WTC11 (cell line): ENCODE measurements around the gene CDKL5. TPM values are rescaled to one million over a fixed set of nuclear protein-coding genes. Genes with fewer than 3 reads are reported as not detected.

Source experiments
- ATAC-seq: fragments of 200-7000 bp; cut with Tn5 transposase; 2 replicates; pipeline ENCODE4 v1.10.0; 2021; ENCODE audit warnings: mild to moderate bottlenecking, moderate library complexity
- CTCF ChIA-PET: fragments of 300-600 bp; sonication (Branson Sonifier 250); formaldehyde crosslinking; loops from one replicate; lab custom pipeline; 2021; ENCODE audit warnings: antibody characterized with exemption; lab: Charles Lee
- POLR2A ChIA-PET: fragments of 350-600 bp; sonication (Branson Sonifier 250); formaldehyde crosslinking; loops from one replicate; lab custom pipeline; 2021; ENCODE audit warnings: antibody characterized with exemption; lab: Charles Lee
- DNase-seq: peaks from one replicate; pipeline ENCODE4 v3.0.0; 2021; ENCODE audit warnings: low spot score
- H3K27ac Mint-ChIP-seq: 2 replicates; pipeline ENCODE4 v1.8.0; 2021; ENCODE audit warnings: mixed read lengths
- H3K27me3 Mint-ChIP-seq: 2 replicates; pipeline ENCODE4 v1.8.0; 2021; ENCODE audit warnings: low read depth, mild to moderate bottlenecking, moderate library complexity, mixed read lengths
- H3K36me3 Mint-ChIP-seq: 2 replicates; pipeline ENCODE4 v1.8.0; 2021; ENCODE audit warnings: mixed read lengths
- H3K4me1 Mint-ChIP-seq: 2 replicates; pipeline ENCODE4 v1.8.0; 2022; ENCODE audit warnings: mixed read lengths
- H3K4me3 Mint-ChIP-seq: 2 replicates; pipeline ENCODE4 v1.8.0; 2021; ENCODE audit warnings: mild to moderate bottlenecking, moderate library complexity, mixed read lengths
- H3K9me3 Mint-ChIP-seq: 2 replicates; pipeline ENCODE4 v1.8.0; 2021; ENCODE audit warnings: mixed read lengths
- AR ChIP-seq: fragments of 250-450 bp; sonication (Bioruptor Pico); IDR thresholded peaks from 2 replicates; pipeline ENCODE4 v1.9.0; 2021; ENCODE audit warnings: mild to moderate bottlenecking
- GABPB1 ChIP-seq: sonication (generic); formaldehyde crosslinking; IDR thresholded peaks from 2 replicates; pipeline ENCODE4 v1.8.1; 2023; ENCODE audit warnings: mild to moderate bottlenecking, missing genetic modification reagents
- GRHL2 ChIP-seq: fragments of 250-450 bp; sonication (Bioruptor Pico); IDR thresholded peaks from 2 replicates; pipeline ENCODE4 v1.8.0; 2022; ENCODE audit warnings: mild to moderate bottlenecking, moderate library complexity; ENCODE audit not compliant: insufficient replicate concordance, severe bottlenecking
- GTF2I ChIP-seq: fragments of 250-450 bp; sonication (Bioruptor Pico); conservative IDR thresholded peaks from 2 replicates; pipeline ENCODE4 v1.4.0; 2021; ENCODE audit warnings: mild to moderate bottlenecking
- HMGA2 ChIP-seq: fragments of 250-450 bp; sonication (Bioruptor Pico); IDR thresholded peaks from 2 replicates; pipeline ENCODE4 v1.4.0; 2021; ENCODE audit warnings: mild to moderate bottlenecking, moderate library complexity
- IRF2 ChIP-seq: sonication (generic); formaldehyde crosslinking; IDR thresholded peaks from 2 replicates; pipeline ENCODE4 v1.8.0; 2022; ENCODE audit warnings: low read depth, missing genetic modification reagents, borderline replicate concordance
- NR3C1 ChIP-seq: sonication (generic); formaldehyde crosslinking; conservative IDR thresholded peaks from 2 replicates; pipeline ENCODE4 v1.8.1; 2023; ENCODE audit warnings: low read depth, mild to moderate bottlenecking, missing genetic modification reagents
- TEAD4 ChIP-seq: sonication (generic); formaldehyde crosslinking; IDR thresholded peaks from 2 replicates; pipeline ENCODE4 v1.8.0; 2022; ENCODE audit warnings: mild to moderate bottlenecking, missing genetic modification reagents
- ZBTB21 ChIP-seq: sonication (generic); formaldehyde crosslinking; IDR thresholded peaks from 2 replicates; pipeline ENCODE4 v1.8.1; 2023; ENCODE audit warnings: mild to moderate bottlenecking, missing genetic modification reagents, borderline replicate concordance
- ZNF121 ChIP-seq: sonication (generic); formaldehyde crosslinking; IDR thresholded peaks from 2 replicates; pipeline ENCODE4 v1.8.0; 2023; ENCODE audit warnings: missing genetic modification reagents
- ZNF263 ChIP-seq: sonication (generic); formaldehyde crosslinking; IDR thresholded peaks from 2 replicates; pipeline ENCODE4 v1.8.1; 2022; ENCODE audit warnings: low read depth, mild to moderate bottlenecking, moderate library complexity, missing genetic modification reagents
- ZNF396 ChIP-seq: fragments of 250-450 bp; sonication (Bioruptor Pico); IDR thresholded peaks from 2 replicates; pipeline ENCODE4 v1.8.0; 2021; ENCODE audit warnings: mild to moderate bottlenecking, moderate library complexity, borderline replicate concordance
- ZNF425 ChIP-seq: fragments of 250-450 bp; sonication (Bioruptor Pico); conservative IDR thresholded peaks from 2 replicates; pipeline ENCODE4 v1.9.0; 2021; ENCODE audit warnings: mild to moderate bottlenecking
- ZNF512 ChIP-seq: sonication (generic); formaldehyde crosslinking; IDR thresholded peaks from 2 replicates; pipeline ENCODE4 v1.8.1; 2022; ENCODE audit warnings: missing genetic modification reagents, borderline replicate concordance
- total RNA-seq: library from RNA; stranded (reverse); gene quantifications from 3 replicates; pipeline ENCODE4 v1.2.3, GENCODE V29; 2021
- TF ChIP-seq, protein P1 (sequence below): sonication (generic); formaldehyde crosslinking; IDR thresholded peaks from 2 replicates; pipeline ENCODE4 v1.8.0; 2022; ENCODE audit warnings: mild to moderate bottlenecking, missing genetic modification reagents
- TF ChIP-seq, protein P2 (sequence below): sonication (generic); formaldehyde crosslinking; IDR thresholded peaks from 2 replicates; pipeline ENCODE4 v1.8.1; 2023; ENCODE audit warnings: mild to moderate bottlenecking, missing genetic modification reagents
- TF ChIP-seq, protein P3 (sequence below): sonication (generic); formaldehyde crosslinking; IDR thresholded peaks from 2 replicates; pipeline ENCODE4 v1.8.0; 2023; ENCODE audit warnings: missing genetic modification reagents, mild to moderate bottlenecking, borderline replicate concordance

The CDKL5 gene
- total RNA-seq, 1 experiment from 2014 or later, result 13.6 TPM

- H3K4me1 Mint-ChIP-seq, result no peaks in the 10 kb centered on the region
- ChIA-PET CTCF (no interaction called here), POLR2A (no interaction called here)
- H3K9me3 Mint-ChIP-seq, result no peaks in the 10 kb centered on the region
- no peaks in the 10 kb centered on the region for H3K27me3 Mint-ChIP-seq
- no peak overlapping the region for H3K27ac Mint-ChIP-seq
- ATAC-seq, result no peak
- DNase-seq, result no peak
- H3K36me3 Mint-ChIP-seq, result peaks cover 18% of the 10 kb centered on the region
- TF ChIP-seq ZNF263 (CRISPR knock-in tag) (no peak), GTF2I (CRISPR knock-in tag) (no peak), NR3C1 (CRISPR knock-in tag) (no peak)
- TF ChIP-seq, protein P1, sequence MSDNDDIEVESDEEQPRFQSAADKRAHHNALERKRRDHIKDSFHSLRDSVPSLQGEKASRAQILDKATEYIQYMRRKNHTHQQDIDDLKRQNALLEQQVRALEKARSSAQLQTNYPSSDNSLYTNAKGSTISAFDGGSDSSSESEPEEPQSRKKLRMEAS, result no peak
- TF ChIP-seq, protein P2, sequence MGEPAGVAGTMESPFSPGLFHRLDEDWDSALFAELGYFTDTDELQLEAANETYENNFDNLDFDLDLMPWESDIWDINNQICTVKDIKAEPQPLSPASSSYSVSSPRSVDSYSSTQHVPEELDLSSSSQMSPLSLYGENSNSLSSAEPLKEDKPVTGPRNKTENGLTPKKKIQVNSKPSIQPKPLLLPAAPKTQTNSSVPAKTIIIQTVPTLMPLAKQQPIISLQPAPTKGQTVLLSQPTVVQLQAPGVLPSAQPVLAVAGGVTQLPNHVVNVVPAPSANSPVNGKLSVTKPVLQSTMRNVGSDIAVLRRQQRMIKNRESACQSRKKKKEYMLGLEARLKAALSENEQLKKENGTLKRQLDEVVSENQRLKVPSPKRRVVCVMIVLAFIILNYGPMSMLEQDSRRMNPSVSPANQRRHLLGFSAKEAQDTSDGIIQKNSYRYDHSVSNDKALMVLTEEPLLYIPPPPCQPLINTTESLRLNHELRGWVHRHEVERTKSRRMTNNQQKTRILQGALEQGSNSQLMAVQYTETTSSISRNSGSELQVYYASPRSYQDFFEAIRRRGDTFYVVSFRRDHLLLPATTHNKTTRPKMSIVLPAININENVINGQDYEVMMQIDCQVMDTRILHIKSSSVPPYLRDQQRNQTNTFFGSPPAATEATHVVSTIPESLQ (CRISPR knock-in tag), result no peak
- H3K4me3 Mint-ChIP-seq, result no peak overlapping the region
Observed at GRCh38 chrX:18591834-18592233, 166.4 kb downstream of the CDKL5 start.

- no peaks in the 10 kb centered on the region for H3K4me1 Mint-ChIP-seq
- DNase-seq (no peak), ATAC-seq (no peak)
- TF ChIP-seq GABPB1, result no peak
- no peak for TF ChIP-seq AR (CRISPR knock-in tag)
- no peak for TF ChIP-seq ZNF512
- no peak for TF ChIP-seq ZNF121 (CRISPR knock-in tag)
- TF ChIP-seq, protein P2 (CRISPR knock-in tag), result no peak
- no peak for TF ChIP-seq ZNF396
- TF ChIP-seq, protein P3, sequence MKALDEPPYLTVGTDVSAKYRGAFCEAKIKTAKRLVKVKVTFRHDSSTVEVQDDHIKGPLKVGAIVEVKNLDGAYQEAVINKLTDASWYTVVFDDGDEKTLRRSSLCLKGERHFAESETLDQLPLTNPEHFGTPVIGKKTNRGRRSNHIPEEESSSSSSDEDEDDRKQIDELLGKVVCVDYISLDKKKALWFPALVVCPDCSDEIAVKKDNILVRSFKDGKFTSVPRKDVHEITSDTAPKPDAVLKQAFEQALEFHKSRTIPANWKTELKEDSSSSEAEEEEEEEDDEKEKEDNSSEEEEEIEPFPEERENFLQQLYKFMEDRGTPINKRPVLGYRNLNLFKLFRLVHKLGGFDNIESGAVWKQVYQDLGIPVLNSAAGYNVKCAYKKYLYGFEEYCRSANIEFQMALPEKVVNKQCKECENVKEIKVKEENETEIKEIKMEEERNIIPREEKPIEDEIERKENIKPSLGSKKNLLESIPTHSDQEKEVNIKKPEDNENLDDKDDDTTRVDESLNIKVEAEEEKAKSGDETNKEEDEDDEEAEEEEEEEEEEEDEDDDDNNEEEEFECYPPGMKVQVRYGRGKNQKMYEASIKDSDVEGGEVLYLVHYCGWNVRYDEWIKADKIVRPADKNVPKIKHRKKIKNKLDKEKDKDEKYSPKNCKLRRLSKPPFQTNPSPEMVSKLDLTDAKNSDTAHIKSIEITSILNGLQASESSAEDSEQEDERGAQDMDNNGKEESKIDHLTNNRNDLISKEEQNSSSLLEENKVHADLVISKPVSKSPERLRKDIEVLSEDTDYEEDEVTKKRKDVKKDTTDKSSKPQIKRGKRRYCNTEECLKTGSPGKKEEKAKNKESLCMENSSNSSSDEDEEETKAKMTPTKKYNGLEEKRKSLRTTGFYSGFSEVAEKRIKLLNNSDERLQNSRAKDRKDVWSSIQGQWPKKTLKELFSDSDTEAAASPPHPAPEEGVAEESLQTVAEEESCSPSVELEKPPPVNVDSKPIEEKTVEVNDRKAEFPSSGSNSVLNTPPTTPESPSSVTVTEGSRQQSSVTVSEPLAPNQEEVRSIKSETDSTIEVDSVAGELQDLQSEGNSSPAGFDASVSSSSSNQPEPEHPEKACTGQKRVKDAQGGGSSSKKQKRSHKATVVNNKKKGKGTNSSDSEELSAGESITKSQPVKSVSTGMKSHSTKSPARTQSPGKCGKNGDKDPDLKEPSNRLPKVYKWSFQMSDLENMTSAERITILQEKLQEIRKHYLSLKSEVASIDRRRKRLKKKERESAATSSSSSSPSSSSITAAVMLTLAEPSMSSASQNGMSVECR, result no peak
- TF ChIP-seq ZNF425 (CRISPR knock-in tag), result no peak
- no peak for TF ChIP-seq TEAD4 (CRISPR knock-in tag)
- TF ChIP-seq GRHL2 (CRISPR knock-in tag), result no peak
- TF ChIP-seq HMGA2, result no peak
- no peak for TF ChIP-seq IRF2 (CRISPR knock-in tag)
- no peak for TF ChIP-seq ZBTB21 (CRISPR knock-in tag)
Observed at GRCh38 chrX:18594079-18594478, 168.7 kb downstream of the CDKL5 start.

More at GRCh38 chrX:18594079-18594478, 168.7 kb downstream of the CDKL5 start:
- ChIA-PET CTCF (no interaction called here), POLR2A (no interaction called here)
- H3K36me3 Mint-ChIP-seq, result peaks cover 14% of the 10 kb centered on the region
- H3K4me3 Mint-ChIP-seq, result no peak overlapping the region
- H3K9me3 Mint-ChIP-seq, result no peaks in the 10 kb centered on the region
- no peak overlapping the region for H3K27ac Mint-ChIP-seq
- no peaks in the 10 kb centered on the region for H3K27me3 Mint-ChIP-seq
